HCT116 (cell line): ENCODE data around the gene ROR2.

Experiments
- CEBPB ChIP-seq: IDR thresholded peaks from 2 replicates; pipeline ENCODE4 v1.6.1; 2012; ENCODE audit warnings: low read depth
- EZH2 ChIP-seq: fragments of 200-600 bp; sonication (generic); IDR thresholded peaks from 2 replicates; pipeline ENCODE4 v1.6.1; 2017; ENCODE audit warnings: antibody characterized with exemption, mixed run types
- EZH2phosphoT487 ChIP-seq: fragments of 200-600 bp; IDR thresholded peaks from 2 replicates; pipeline ENCODE4 v1.6.1; 2018; ENCODE audit warnings: antibody characterized with exemption, borderline replicate concordance
- JUND ChIP-seq: IDR thresholded peaks from 2 replicates; pipeline ENCODE4 v1.6.1; 2012
- MAX ChIP-seq: IDR thresholded peaks from 2 replicates; pipeline ENCODE4 v1.6.1; 2012
- POLR2A ChIP-seq: IDR thresholded peaks from 2 replicates; pipeline ENCODE4 v1.7.0; 2011; ENCODE audit warnings: borderline replicate concordance; ENCODE audit not compliant: insufficient read depth, insufficient read length; ENCODE audit errors: extremely low read depth
- POLR2AphosphoS5 ChIP-seq: IDR thresholded peaks from 2 replicates; pipeline ENCODE4 v1.6.1; 2011; ENCODE audit warnings: mild to moderate bottlenecking, low read depth, low read length, moderate library complexity
- SRF ChIP-seq: IDR thresholded peaks from 2 replicates; pipeline ENCODE4 v1.6.1; 2012; ENCODE audit warnings: low read depth
- TCF7L2 ChIP-seq: IDR thresholded peaks from 2 replicates; pipeline ENCODE4 v1.7.0; 2011; ENCODE audit warnings: borderline replicate concordance, inconsistent platforms; ENCODE audit not compliant: insufficient read depth, insufficient read length; ENCODE audit errors: extremely low read depth
- YY1 ChIP-seq: IDR thresholded peaks from 2 replicates; pipeline ENCODE4 v1.6.1; 2011; ENCODE audit warnings: low read length, low read depth, moderate library complexity, mild to moderate bottlenecking; ENCODE audit not compliant: insufficient replicate concordance; ENCODE audit errors: extremely low read depth
- ZNF274 ChIP-seq: fragments of 200-500 bp; sonication (Bioruptor generic); IDR thresholded peaks from 2 replicates; pipeline ENCODE4 v1.6.1; 2014; ENCODE audit warnings: mild to moderate bottlenecking, low read depth, low read length, inconsistent platforms
- TF ChIP-seq, protein P1 (sequence below), 3 experiments: fragments of 200-600 bp in 1 of 3; sonication (generic) in 1 of 3; IDR thresholded peaks in 2 of 3; conservative IDR thresholded peaks in 1 of 3; 2 replicates each; pipeline ENCODE4 v1.5.1; 2012 to 2017; ENCODE audit warnings: low read depth in 2 of 3, low read length in 2 of 3, antibody characterized with exemption in 1 of 3, borderline replicate concordance in 1 of 3, control low read depth in 1 of 3, mild to moderate bottlenecking in 1 of 3, mixed read lengths in 1 of 3, mixed run types in 1 of 3, moderate library complexity in 1 of 3; ENCODE audit not compliant: insufficient read depth in 1 of 3

DNA sequence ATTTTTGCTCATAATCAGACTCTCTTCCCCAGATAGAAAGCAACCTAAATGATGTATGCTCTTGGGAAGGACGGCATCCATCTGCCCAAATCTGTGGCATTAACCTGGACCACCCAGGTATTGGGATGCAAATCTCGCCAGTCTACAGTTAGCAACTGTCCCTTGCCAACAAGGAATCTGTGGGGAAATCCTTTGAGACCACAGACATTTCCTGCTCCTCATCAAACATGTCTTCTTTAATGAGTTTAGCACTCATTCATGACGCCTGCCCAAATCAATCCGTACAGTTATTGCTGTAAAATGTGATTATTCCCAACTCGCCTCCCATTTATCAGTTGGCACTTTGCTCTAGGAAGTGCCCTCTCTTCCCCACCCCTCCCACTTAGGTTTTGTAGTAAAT, 7.8 kb downstream of the ROR2 start:
- TF ChIP-seq POLR2A = no peak
- TF ChIP-seq, protein P1, sequence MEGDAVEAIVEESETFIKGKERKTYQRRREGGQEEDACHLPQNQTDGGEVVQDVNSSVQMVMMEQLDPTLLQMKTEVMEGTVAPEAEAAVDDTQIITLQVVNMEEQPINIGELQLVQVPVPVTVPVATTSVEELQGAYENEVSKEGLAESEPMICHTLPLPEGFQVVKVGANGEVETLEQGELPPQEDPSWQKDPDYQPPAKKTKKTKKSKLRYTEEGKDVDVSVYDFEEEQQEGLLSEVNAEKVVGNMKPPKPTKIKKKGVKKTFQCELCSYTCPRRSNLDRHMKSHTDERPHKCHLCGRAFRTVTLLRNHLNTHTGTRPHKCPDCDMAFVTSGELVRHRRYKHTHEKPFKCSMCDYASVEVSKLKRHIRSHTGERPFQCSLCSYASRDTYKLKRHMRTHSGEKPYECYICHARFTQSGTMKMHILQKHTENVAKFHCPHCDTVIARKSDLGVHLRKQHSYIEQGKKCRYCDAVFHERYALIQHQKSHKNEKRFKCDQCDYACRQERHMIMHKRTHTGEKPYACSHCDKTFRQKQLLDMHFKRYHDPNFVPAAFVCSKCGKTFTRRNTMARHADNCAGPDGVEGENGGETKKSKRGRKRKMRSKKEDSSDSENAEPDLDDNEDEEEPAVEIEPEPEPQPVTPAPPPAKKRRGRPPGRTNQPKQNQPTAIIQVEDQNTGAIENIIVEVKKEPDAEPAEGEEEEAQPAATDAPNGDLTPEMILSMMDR (IDR thresholded peaks at IDR 0.05 in 2 of 3, conservative IDR thresholded peaks at IDR 0.05 in 1 of 3; ENCODE audit: borderline replicate concordance in 1 of 3, insufficient read depth in 1 of 3, low read depth in 2 of 3, low read length in 2 of 3) = no peak
- no peak for TF ChIP-seq EZH2
- no peak for TF ChIP-seq ZNF274
- TF ChIP-seq EZH2phosphoT487 = no peak
- TF ChIP-seq SRF = no peak
- no peak for TF ChIP-seq JUND
- no peak for TF ChIP-seq MAX
- no peak for TF ChIP-seq CEBPB
- no peak for TF ChIP-seq YY1
- no peak for TF ChIP-seq TCF7L2
- TF ChIP-seq POLR2AphosphoS5 = no peak
